Activated naive CD4-positive, alpha-beta T cell treated with anti-CD3 and anti-CD28 coated beads, Interleukin-2, amount 50 U/mL, for 16 hours (primary cell): ENCODE data around the gene GLS2.
"Not testable (repeated sequence)": the region's sequence is repeated elsewhere in the genome, so short reads cannot be mapped to it uniquely, and the experiment has no call there.

Source experiments
- DNase-seq: peaks from one replicate; pipeline ENCODE4 v3.0.0-alpha.2; 2020

GLS2 gene

DNA sequence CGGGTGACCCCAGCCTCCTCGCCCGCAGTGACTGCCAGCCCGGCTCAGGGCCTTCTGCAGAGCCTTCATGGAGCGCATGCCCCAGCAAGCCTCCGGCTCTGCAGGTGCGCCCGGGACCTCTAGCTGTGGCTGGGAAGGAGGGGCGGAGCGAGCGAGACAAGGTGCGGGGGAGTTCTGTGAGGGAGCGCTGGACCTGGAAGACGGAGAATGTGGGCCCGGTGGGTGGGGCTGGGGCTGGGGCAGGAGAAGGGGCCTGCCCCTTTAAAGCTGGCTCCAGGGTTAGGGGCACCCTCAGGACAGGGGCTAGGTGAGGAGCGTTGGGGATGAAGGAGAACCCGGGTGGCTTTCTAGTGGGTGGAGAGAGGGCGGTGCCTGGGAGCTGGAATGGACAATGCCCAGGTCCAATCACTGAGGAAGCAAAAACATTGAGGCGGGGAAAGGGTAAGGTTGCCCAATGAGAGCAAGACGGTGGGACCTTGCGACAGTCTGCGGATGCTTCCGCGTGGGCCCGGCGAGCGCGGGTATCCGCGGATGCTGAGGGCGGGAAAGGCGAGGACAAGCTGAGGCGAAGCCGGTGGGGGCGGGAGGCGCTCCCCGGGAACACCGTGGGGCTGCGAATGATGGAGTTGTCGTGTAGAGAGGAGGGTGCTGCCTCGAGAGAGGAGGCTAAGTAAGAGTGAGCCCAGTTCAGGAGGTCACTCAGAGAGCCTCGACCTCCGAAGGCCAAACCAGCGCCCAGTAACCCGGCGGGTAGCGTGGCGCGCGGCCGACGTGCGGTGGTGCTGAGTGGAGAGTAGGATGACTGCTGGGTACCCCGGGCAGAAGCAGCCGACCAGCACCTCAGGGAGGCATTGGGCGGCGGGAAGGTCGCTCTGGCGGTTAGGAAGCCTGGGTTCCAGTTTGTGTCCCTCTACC, at the start of gene GLS2:
GLS2 (minus strand) TSS at position 121 of the 915 bp plus-strand sequence; CDS start at position 78, 43 bp downstream.
- peak; percentile 75 for DNase-seq

DNA sequence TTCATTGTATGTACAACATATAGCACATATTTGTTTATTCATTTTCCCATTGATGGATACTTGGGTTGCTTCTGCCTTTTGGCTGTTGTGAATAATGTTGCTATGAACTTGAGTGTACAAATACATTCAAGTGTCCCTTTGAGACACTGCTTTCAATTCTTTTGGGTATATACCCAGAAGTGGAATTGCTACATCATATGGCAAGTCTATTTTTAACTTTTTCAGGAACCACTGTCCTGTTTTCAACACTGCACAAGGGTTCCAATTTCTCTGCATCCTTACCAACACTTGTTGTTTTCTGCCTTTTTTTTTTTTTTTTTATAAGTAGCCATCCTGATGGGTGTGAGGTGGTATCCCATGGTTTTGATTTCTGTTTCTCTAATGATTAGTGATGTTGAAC, 49.6 kb upstream of the GLS2 start:
- no peak for DNase-seq

DNA sequence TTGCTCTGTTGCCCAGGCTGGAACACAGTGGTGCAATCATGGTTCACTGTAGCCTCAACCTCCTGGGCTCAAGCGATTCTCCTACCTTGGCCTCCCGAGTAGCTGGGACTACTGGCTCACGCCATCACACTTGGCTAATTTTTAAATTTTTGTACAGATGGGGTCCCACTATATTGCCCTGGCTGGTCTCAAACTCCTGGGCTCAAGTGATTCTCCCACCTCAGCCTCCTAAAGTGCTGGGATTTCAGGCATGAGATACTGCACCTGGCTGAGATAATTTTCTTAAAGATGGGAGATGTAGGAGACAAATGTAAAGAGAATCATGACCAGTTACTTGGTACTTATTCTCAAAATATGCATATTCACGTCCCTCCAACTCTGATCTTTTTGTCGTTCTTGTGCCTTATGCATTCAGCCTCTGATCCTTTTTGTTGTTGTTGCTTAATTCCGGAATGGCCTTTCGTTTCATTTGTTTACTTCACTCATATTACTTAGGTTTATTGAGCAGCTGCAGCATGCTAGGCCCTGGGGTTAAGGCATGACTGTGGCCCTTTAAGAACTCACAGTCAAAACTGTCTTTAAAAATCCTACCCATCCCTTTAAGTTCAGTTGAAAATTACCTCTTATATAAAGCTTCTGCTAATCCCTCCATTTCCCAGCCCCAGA, 42.6 kb upstream of the GLS2 start:
- DNase-seq, result no peak

DNA sequence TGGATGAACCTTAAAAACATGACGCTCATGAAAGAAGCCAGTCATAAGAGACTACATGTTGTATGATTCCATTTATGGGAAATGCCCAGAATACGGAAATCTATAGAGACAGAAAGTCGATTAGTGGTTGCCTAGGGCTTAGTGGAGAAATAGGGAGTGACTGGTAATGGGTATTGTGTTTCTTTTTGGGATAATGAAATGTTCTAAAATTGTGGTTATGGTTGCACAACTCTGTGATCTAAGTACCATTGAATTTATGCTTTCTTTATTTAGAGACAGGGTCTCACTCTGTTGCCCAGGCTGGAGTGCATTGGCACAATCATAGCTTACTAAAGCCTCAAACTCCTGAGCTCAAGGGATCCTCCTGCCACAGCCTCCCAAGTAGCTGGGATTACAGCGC, 41.7 kb upstream of the GLS2 start:
- DNase-seq, result no peak

DNA sequence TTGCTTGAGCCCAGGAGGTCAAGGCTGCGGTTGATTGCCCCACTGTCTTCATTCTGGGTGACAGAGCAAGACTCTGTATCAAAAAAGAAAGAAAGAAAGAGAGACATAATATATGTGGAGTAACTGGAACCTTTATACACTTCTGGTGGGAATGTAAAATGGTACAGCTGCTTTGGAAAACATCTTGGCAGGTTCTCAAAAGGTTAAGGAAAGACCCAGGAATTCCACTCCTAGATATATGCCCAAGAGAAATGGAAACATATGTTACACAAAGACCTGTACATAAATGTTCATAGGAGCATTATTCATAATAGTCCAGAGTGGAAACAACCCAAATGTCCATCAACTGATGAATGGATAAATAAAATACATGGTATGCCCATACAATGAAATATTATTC, 40.9 kb upstream of the GLS2 start:
- DNase-seq, result no peak

DNA sequence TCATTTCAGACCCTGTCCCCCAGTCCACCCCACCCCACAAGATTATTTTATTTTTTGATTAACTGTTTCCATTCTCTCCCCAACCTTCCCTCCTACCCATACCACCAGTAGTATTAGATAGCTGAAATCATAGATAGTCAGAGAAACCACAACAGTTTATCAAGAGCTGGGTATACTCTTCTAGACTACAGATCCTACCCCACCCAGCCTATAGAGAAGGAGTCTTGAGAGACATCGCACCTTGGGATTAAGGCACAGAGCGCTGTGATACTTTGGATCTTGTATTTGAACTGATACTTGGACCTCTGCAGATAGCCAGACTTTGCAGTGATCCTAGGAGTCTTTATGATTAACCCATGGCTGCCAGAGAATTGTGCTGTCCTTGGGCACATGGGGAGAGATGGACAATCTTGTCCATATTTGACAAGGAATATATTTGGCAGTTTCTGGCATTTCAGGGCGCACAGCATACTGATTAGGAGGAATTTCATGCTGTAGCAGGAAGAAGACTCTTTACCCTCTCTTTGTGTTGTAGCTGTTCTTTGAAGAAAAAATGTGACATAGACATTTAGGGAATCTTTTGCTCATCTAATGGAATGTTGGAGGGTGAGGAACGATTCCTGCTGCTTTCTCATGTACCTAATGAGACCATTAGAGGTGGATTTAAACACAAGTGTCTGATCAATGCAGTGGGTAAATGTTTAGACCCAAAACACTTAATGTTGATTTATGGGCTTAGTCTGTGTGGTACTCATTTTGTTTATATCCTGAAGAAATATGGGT, 34.6 kb upstream of the GLS2 start:
- no peak for DNase-seq

DNA sequence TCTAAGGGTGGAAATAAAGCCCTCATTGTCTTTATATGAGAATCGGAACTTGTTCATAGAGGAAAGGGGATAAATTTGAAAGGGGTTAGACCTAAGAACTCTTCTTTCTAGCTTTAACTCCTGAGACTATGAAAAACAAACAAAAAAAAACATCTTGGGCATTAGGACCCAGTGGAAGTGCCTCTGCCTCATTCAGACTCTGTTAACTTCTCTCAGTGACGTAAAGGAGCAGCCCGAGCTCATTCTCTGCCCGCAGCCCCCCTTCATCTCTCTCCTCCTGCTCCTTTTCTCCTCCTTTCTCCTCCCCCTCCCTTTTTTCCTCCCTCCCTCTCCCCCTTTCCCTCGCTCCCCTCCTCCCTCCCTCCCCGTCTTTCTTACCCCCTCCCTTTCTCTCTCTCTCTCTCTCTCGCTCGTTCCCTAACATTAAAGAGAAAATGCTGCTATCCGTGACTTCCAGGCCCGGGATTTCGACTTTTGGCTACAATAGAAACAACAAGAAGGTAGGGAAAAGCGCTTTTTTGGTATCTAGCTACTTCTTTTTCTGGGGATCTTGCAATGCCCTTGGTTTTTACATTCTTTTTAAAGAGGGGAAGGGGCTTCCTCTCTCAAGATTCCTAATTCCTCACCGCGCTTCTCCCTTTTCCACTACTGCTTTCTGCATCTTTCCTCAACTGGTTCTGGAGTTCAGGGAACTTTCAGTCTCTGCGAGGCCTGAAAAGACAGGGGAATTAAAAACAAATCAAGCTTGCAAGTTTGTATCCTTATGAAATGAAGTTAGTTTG, 33.8 kb upstream of the GLS2 start, which contains the start of gene RBMS2:
RBMS2 (plus strand) TSS at position 231 of the 782 bp plus-strand sequence; CDS start at position 435, 204 bp downstream.
- DNase-seq, result peak; percentile 34

DNA sequence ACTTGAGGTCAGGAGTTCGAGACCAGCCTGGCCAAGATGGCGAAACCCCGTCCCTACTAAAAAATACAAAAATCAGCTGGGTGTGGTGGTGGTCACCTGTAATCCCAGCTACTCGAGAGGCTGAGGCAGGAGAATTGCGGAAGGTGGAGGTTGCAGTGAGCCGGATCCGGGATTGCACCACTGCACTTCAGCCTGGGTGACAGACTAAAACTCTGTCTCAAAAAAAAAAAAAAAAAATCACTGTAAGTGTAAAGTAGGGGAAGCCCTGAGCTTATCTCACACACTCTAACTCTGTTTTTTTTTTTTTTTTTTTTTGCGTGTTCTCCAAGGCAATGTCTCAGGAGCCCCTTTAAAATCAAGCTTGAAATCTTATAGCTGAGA, 33.2 kb upstream of the GLS2 start:
- DNase-seq, result no peak

DNA sequence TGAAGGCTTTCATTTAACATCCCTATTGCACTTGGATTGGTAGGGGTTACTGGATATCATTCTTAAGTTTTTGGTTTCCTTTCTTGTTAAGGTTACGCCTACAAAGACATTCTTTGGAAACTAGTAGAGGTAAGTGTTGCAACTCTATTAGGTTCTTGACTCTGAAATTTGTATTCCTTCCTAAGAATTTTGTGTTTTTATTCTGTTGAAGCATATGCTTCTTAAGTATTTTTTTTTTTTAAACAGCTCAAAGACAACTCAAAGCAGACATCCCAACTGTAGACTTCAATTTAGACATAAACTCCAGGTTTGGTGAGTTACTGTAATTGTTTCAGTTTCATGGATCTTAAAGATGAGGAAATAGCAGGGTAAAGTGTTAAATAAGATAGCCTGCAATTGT, 32.5 kb upstream of the GLS2 start:
- DNase-seq, result no peak

DNA sequence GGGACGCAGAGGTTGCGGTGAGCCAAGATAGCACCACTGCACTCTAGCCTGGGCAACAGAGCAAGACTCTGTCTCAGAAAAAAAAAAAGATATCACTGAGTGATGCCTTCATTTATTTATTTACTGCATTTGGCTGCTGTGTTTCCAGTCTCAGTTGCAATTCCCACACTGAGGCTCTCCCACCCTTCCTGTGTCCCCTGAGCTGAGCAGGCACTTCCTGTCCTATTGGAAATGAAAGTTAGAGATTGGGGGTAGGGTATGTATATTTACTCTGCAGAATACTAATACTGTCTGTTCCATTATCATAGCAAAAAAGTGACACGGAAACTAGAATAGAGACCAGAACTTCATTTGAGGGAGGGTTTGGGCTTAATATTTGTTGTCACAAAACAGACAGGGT, 32.1 kb upstream of the GLS2 start:
- no peak for DNase-seq

DNA sequence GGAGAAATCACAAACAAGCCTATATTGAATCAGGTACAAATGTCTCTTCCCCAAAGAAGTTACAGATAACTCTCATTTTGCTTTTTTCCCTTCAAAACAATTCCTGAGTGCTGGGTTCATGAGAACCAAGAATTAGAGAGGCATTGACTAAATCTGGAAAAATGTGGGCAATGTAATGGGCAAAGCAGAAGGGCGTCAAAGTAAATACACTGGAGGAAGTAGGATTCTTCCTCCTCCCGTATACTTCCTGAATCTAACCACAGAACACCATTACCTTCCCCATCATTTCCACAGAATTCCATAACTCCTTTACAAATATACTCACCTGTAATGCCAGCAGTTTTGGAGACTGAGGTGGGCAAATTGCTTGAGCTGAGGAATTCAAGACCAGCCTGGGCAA, 30.6 kb upstream of the GLS2 start:
- no peak for DNase-seq

DNA sequence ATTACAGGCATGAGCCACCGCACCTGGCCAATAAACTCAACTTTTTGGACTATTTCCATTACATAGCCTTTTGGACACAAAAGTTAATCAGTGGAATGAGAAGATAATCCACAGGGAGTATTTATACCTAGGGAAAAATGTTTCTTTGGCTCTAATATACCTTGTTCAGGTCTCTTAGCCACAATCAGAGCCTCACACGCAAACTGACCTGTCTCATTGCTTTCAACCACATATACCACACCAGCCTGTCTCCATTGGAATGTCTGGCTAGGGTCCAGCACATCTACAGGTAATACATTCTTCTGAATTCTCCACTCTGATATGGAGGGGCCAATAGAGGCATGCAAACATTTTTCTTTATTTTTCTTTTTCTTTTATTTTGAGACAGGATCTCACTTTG, 29.9 kb upstream of the GLS2 start:
- no peak for DNase-seq

DNA sequence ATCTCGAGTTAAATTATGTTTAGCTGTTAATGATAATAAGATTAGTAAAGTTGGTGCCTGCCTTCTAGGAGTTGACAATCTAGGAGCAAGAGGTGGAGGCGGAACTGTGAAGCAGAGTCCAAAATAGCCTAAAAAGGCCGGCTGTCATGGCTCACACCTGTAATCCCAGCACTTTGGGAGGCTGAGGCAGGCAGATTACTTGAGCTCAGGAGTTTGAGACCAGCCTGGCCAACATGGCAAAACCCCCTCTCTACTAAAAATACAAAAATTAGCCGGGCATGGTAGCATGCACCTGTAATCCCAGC, 26.0 kb upstream of the GLS2 start:
- not testable (repeated sequence) for DNase-seq

DNA sequence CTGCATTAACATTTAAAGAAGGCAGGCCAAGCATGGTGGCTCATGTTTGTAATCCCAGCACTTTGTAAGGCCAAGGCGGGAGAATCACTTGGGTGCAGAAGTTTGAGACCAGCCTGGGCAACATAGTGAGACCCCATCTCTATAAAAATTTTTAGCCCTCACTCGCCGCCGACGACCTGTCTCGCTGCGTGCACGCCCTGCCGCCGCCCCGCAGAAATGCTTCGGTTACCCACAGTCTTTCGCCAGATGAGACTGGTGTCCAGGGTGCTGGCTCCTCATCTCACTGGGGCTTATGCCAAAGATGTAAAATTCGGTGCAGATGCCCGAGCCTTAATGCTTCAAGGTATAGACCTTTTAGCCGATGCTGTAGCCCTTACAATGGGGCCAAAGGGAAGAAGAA, 22.8 kb upstream of the GLS2 start:
- no peak for DNase-seq

DNA sequence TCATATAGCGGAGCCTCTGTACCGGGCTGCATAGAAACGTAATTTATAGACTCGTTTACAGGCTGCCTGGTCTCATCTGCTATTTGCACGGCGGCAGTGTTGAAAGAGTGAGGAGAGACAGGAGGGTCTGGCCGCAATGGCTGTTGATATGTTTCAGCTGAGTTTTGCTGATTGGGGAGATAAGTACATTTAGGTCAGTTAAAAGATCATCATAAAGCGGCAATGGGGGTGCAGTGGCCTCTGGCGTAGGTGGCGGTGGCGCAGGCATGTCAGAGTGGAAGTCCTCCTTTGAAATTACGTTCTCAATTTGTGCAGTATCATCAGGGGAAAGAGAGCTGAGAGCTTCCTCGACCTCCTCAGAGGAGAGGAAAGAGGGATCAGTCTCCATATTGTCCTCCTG, 11.9 kb upstream of the GLS2 start:
- DNase-seq, result not testable (repeated sequence)

DNA sequence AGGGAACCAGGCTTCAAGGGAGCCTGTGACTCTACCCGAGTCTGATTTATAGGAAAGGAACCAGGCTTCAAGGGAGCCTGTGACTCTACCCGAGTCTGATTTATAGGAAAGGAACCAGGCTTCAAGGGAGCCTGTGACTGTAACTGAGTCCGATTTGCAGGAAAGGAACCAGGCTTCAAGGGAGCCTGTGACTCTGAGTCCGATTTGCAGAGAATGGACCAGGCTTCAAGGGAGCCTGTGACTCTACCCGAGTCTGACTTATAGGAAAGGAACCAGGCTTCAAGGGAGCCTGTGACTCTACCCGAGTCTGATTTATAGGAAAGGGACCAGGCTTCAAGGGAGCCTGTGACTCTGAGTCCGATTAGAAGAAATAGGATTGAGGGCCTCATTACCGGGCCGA, 11.5 kb upstream of the GLS2 start:
- DNase-seq, result not testable (repeated sequence)

DNA sequence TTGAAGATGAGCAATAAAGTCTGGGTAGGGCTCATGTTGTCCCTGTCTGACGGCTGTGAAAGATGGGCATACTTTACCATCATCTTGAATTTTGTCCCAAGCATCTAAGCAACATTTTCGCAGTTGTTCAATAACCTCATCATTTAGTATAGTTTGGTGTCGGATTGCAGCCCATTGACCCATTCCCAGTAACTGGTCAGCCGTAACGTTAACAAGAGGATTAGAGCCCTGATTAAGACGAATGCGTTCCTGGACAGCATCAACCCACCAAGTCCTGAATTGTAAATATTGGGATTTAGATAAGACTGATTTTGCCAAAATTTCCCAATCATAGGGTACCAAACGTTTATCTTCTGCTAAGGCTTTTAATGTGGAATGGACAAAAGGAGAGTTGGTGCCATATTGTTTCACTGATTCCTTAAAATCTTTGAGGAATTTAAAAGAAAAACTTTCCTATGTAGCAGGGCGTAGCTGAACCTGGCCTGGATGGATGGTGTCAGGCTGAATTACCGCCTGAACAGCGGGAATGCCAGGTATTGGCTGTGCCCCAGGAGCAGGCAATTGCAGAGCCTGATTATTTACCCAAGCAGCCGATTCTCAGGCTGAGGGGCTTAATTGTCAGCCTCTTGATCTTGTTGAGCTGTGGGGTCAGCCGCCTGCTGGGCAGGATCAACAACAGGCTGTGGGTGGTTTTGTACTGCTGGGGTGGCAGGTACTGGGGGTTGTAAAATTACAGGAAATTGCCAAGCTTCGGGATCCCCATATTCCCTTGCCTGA, 10.4 kb upstream of the GLS2 start:
- not testable (repeated sequence) for DNase-seq

DNA sequence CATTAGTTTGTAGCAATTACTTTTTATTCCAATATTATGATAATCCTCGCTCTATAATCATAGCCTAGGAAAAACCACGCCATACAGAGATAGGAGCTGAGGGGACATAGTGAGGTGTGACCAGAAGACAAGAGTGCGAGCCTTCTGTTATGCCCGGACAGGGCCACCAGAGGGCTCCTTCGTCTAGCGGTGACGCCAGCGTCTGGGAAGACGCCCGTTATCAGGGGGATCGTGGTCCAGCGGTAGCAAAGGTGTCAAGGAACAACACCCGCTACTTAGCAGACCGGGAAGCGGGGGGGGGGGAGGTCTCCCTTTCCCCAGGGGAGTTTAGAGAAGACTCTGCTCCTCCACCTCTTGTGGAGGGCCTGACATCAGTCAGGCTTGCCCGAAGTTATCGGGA, 8.7 kb upstream of the GLS2 start:
- DNase-seq, result peak; percentile 59

DNA sequence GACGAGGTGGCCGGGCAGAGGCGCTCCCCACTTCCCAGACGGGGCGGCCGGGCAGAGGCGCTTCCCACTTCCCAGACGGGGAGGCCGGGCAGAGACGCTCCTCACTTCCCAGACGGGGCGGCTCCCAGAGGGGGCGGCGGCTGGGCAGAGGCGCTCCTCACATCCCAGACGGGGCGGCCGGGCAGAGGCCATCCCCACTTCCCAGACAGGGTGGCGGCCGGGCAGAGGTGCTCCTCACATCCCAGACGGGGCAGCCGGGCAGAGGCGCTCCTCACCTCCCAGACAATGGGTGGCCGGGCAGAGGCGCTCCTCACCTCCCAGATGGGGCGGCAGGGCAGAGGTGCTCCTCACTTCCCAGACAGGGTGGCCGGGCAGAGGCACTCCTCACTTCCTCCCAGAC, 6.5 kb upstream of the GLS2 start:
- DNase-seq, result not testable (repeated sequence)

DNA sequence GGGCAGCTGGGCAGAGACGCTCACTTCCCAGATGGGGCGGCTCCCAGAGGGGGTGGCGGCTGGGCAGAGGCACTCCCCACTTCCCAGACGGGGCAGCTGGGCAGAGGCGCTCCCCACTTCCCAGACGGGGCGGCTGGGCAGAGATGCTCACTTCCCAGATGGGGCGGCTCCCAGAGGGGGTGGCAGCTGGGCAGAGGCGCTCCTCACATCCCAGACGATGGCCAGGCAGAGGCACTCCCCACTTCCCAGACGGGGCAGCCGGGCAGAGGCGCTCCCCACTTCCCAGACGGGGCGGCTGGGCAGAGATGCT, 6.1 kb upstream of the GLS2 start:
- not testable (repeated sequence) for DNase-seq

DNA sequence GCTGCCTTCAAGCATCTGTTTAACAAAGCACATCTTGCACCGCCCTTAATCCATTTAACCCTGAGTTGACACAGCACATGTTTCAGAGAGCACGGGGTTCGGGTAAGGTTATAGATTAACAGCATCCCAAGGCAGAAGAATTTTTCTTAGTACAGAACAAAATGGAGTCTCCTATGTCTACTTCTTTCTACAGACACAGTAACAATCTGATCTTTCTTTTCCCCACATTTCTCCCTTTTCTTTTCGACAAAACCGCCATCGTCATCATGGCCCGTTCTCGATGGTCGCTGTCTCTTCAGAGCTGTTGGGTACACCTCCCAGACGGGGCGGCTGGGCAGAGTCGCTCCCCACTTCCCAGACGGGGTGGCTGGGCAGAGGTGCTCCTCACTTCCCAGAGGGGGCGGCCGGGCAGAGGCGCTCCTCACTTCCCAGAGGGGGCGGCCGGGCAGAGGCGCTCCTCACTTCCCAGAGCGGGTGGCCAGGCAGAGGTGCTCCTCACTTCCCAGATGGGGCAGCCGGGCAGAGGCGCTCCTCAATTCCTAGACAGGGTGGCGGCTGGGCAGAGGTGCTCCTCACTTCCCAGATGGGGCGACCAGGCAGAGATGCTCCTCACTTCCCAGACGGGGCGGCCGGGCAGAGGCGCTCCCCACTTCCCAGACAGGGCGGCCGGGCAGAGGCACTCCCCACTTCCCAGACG, 5.6 kb upstream of the GLS2 start:
- not testable (repeated sequence) for DNase-seq

DNA sequence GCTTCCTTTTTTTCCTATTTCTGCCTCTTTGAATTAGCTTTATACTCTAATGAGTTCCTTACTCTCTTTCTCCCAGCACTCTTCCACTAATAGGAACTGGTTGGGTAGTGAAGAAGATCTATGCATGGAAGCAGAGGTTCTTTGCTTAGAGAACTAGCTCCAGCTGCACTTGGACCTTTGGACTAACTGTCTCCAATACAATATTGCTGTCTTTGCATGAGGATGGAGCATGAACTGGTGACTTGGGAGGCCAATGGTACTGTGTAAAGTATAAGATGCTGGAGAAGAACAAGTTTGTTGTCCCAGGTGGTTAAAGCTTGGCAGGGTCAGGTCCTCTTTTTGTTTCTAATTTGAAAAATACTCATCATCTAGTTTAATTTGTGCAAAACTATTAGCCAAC, 2.4 kb upstream of the GLS2 start:
- DNase-seq, result no peak
